ENCODE measurements around the gene LRP1B. TPM values are rescaled to one million over a fixed set of nuclear protein-coding genes. Genes with fewer than 3 reads are reported as not detected.

Gene LRP1B
- total and polyA plus RNA-seq, 2 of the 8 experiments (the other 6 are each of a cell fraction or from before 2014, with no cell fraction given): 0.03 TPM; not detected in 1

DNA sequence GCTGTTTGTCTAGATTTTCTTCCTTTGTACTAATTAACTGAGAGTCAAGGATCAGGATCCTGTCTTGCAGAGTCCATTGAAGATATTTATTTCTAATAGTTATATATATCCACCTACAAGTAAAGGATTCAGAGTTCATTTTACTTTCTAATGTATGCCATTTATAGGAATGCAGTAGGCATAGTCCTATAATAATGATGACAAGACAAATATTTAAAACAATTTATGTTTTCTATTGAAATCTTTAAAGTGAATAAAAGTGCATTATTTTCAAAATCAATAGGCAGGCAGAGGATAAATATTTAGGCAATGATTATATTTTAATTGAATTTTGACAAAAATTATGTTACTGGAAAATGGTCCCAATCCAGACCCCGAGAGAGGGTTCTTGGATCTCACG lies 1919.9 kb downstream of the LRP1B start (continued):
- TF ChIP-seq, protein P1, sequence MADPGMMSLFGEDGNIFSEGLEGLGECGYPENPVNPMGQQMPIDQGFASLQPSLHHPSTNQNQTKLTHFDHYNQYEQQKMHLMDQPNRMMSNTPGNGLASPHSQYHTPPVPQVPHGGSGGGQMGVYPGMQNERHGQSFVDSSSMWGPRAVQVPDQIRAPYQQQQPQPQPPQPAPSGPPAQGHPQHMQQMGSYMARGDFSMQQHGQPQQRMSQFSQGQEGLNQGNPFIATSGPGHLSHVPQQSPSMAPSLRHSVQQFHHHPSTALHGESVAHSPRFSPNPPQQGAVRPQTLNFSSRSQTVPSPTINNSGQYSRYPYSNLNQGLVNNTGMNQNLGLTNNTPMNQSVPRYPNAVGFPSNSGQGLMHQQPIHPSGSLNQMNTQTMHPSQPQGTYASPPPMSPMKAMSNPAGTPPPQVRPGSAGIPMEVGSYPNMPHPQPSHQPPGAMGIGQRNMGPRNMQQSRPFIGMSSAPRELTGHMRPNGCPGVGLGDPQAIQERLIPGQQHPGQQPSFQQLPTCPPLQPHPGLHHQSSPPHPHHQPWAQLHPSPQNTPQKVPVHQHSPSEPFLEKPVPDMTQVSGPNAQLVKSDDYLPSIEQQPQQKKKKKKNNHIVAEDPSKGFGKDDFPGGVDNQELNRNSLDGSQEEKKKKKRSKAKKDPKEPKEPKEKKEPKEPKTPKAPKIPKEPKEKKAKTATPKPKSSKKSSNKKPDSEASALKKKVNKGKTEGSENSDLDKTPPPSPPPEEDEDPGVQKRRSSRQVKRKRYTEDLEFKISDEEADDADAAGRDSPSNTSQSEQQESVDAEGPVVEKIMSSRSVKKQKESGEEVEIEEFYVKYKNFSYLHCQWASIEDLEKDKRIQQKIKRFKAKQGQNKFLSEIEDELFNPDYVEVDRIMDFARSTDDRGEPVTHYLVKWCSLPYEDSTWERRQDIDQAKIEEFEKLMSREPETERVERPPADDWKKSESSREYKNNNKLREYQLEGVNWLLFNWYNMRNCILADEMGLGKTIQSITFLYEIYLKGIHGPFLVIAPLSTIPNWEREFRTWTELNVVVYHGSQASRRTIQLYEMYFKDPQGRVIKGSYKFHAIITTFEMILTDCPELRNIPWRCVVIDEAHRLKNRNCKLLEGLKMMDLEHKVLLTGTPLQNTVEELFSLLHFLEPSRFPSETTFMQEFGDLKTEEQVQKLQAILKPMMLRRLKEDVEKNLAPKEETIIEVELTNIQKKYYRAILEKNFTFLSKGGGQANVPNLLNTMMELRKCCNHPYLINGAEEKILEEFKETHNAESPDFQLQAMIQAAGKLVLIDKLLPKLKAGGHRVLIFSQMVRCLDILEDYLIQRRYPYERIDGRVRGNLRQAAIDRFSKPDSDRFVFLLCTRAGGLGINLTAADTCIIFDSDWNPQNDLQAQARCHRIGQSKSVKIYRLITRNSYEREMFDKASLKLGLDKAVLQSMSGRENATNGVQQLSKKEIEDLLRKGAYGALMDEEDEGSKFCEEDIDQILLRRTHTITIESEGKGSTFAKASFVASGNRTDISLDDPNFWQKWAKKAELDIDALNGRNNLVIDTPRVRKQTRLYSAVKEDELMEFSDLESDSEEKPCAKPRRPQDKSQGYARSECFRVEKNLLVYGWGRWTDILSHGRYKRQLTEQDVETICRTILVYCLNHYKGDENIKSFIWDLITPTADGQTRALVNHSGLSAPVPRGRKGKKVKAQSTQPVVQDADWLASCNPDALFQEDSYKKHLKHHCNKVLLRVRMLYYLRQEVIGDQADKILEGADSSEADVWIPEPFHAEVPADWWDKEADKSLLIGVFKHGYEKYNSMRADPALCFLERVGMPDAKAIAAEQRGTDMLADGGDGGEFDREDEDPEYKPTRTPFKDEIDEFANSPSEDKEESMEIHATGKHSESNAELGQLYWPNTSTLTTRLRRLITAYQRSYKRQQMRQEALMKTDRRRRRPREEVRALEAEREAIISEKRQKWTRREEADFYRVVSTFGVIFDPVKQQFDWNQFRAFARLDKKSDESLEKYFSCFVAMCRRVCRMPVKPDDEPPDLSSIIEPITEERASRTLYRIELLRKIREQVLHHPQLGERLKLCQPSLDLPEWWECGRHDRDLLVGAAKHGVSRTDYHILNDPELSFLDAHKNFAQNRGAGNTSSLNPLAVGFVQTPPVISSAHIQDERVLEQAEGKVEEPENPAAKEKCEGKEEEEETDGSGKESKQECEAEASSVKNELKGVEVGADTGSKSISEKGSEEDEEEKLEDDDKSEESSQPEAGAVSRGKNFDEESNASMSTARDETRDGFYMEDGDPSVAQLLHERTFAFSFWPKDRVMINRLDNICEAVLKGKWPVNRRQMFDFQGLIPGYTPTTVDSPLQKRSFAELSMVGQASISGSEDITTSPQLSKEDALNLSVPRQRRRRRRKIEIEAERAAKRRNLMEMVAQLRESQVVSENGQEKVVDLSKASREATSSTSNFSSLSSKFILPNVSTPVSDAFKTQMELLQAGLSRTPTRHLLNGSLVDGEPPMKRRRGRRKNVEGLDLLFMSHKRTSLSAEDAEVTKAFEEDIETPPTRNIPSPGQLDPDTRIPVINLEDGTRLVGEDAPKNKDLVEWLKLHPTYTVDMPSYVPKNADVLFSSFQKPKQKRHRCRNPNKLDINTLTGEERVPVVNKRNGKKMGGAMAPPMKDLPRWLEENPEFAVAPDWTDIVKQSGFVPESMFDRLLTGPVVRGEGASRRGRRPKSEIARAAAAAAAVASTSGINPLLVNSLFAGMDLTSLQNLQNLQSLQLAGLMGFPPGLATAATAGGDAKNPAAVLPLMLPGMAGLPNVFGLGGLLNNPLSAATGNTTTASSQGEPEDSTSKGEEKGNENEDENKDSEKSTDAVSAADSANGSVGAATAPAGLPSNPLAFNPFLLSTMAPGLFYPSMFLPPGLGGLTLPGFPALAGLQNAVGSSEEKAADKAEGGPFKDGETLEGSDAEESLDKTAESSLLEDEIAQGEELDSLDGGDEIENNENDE (IDR thresholded peaks at IDR 0.05; ENCODE audit: insufficient replicate concordance, low read length): no peak
- TF ChIP-seq NRF1 (IDR thresholded peaks at IDR 0.05; ENCODE audit: low read depth, low read length) (no peak), GABPA (IDR thresholded peaks at IDR 0.05; ENCODE audit: borderline replicate concordance, insufficient read depth, low read length) (no peak), BCL11A (IDR thresholded peaks at IDR 0.05; ENCODE audit: low read depth in 2 of 2, low read length in 2 of 2) (no peak), JUND (IDR thresholded peaks at IDR 0.05; ENCODE audit: low read length) (no peak), BRCA1 (IDR thresholded peaks at IDR 0.05; ENCODE audit: low read depth, low read length) (no peak), JUN (IDR thresholded peaks at IDR 0.05; ENCODE audit: low read depth, low read length) (no peak), SIN3A (conservative IDR thresholded peaks at IDR 0.05 in 1 of 2, IDR thresholded peaks at IDR 0.05 in 1 of 2; ENCODE audit: low read depth in 1 of 2, low read length in 2 of 2) (no peak), MAFK (IDR thresholded peaks at IDR 0.05; ENCODE audit: low read depth, low read length) (no peak), POU5F1 (IDR thresholded peaks at IDR 0.05; ENCODE audit: low read depth, low read length) (no peak)
- TF ChIP-seq, protein P2, sequence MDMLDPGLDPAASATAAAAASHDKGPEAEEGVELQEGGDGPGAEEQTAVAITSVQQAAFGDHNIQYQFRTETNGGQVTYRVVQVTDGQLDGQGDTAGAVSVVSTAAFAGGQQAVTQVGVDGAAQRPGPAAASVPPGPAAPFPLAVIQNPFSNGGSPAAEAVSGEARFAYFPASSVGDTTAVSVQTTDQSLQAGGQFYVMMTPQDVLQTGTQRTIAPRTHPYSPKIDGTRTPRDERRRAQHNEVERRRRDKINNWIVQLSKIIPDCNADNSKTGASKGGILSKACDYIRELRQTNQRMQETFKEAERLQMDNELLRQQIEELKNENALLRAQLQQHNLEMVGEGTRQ (IDR thresholded peaks at IDR 0.05; ENCODE audit: low read length): no peak

All from H1 (cell line).